GM21528 (cell line): Measurements from ENCODE around the gene LMCD1.
A peak's percentile ranks its signal among the peaks of the same experiment; 100 is the strongest.

Source experiments
- ATAC-seq: cut with Tn5 transposase; IDR thresholded peaks from one replicate; pipeline ENCODE4 v1.9.1; 2021; ENCODE audit warnings: mild to moderate bottlenecking, moderate library complexity; ENCODE audit not compliant: unreplicated experiment, low FRiP score

LMCD1 gene, protein sequence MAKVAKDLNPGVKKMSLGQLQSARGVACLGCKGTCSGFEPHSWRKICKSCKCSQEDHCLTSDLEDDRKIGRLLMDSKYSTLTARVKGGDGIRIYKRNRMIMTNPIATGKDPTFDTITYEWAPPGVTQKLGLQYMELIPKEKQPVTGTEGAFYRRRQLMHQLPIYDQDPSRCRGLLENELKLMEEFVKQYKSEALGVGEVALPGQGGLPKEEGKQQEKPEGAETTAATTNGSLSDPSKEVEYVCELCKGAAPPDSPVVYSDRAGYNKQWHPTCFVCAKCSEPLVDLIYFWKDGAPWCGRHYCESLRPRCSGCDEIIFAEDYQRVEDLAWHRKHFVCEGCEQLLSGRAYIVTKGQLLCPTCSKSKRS

GRCh38 chr3:8501371-8502131 lies at the start of gene LMCD1:
Gene LMCD1 (plus strand): TSS chr3:8501823. CDS start chr3:8501939, 116 bp downstream.
- peak; percentile 94 for ATAC-seq

GRCh38 chr3:8452112-8452511 lies 49.5 kb upstream of the LMCD1 start:
- ATAC-seq: no peak

- ATAC-seq: no peak
These were observed 48.5 kb upstream of the LMCD1 start for GRCh38 chr3:8453153-8453552.

GRCh38 chr3:8455526-8456411 lies 45.9 kb upstream of the LMCD1 start:
- ATAC-seq: no peak

- ATAC-seq: no peak
These were observed 45.2 kb upstream of the LMCD1 start for GRCh38 chr3:8456412-8456811.

- no peak for ATAC-seq
These were observed 44.6 kb upstream of the LMCD1 start for GRCh38 chr3:8457039-8457438.

GRCh38 chr3:8458238-8458661 lies 43.4 kb upstream of the LMCD1 start:
- ATAC-seq: no peak

- no peak for ATAC-seq
These were observed 42.9 kb upstream of the LMCD1 start for GRCh38 chr3:8458711-8459110.

- no peak for ATAC-seq
These were observed 41.4 kb upstream of the LMCD1 start for GRCh38 chr3:8460050-8460708.

DNA sequence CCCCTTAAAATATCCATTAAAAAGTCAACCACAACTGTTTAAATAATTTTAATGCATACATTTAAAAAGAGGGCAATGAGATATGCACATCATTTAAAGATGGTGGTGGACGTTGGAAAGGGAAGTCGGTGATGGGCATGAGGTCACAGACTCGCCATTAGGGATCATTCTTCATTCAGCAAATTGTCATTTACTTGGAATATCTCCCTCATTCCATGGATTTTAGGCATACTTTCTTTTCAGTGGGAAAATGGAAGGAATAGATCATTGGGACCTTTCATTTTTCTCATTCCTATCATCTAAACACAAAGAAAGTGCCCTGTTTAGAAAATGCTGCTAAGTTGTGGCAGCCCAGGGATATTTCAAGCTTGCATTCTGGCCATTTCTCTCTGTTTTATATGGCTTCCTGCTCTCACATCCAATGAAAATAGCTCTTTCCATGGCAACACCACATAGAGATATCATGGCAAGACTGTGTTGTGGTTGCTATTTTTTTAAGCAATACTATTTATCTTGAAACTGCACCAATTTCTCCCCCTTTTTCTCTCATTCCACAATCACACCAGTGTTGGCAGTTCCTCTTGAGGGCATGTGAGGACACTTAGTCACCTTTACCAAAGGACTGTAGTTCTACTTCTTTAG lies 40.7 kb upstream of the LMCD1 start:
- no peak for ATAC-seq

GRCh38 chr3:8464668-8465067 lies 37.0 kb upstream of the LMCD1 start:
- no peak for ATAC-seq

- ATAC-seq: no peak
These were observed 35.1 kb upstream of the LMCD1 start for GRCh38 chr3:8466526-8466925.

GRCh38 chr3:8470801-8471200 lies 30.8 kb upstream of the LMCD1 start:
- no peak for ATAC-seq

- ATAC-seq: no peak
These were observed 29.1 kb upstream of the LMCD1 start for GRCh38 chr3:8472549-8472948.

- no peak for ATAC-seq
These were observed 28.6 kb upstream of the LMCD1 start for GRCh38 chr3:8473029-8473428.

- ATAC-seq: no peak
These were observed 27.6 kb upstream of the LMCD1 start for GRCh38 chr3:8473990-8474389.

GRCh38 chr3:8474991-8475390 lies 26.6 kb upstream of the LMCD1 start:
- no peak for ATAC-seq

DNA sequence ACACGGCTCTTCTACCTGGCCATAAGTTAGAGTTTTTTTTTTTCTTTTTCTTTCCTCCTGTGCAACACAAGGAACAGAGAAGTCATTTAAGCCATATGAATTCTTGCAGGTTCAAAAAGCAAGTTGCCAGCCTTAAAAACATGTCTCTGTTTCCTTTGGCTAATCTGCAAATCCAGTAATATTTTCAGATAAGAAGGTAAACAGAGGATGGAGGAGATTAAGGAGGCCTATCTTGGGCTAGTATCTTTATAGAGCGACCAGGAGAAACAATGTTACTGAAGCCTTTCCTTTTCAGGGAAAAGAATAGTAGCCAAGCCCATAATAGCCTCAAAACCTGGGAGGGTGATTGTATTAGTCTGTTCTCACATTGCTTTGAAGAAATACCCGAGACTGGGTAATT lies 20.9 kb upstream of the LMCD1 start:
- ATAC-seq: no peak

- ATAC-seq: no peak
These were observed 20.2 kb upstream of the LMCD1 start for GRCh38 chr3:8481380-8481779.

DNA sequence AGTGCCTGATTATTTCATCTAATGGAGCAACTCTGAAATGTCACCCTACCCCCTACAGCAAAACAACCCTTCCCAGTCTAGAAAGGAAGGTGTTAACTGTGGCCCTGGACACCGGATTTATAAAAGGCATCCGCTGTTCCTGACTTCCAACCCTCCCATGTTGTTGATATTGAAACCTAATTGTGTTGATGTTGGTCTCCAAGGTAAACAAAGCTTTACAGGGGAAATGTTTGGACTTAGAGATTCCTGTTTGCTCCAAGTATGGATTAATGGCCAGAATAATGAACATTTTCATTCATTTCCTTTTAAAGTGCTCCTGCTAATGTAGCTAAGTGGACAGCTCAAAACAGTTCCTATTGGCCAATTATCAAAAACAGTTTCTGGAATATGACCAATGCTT lies 19.4 kb upstream of the LMCD1 start:
- no peak for ATAC-seq
